ENCODE measurements around the gene ATXN10.
"Not testable (repeated sequence)": the region's sequence is repeated elsewhere in the genome, so short reads cannot be mapped to it uniquely, and the experiment has no call there.

Gene ATXN10, protein sequence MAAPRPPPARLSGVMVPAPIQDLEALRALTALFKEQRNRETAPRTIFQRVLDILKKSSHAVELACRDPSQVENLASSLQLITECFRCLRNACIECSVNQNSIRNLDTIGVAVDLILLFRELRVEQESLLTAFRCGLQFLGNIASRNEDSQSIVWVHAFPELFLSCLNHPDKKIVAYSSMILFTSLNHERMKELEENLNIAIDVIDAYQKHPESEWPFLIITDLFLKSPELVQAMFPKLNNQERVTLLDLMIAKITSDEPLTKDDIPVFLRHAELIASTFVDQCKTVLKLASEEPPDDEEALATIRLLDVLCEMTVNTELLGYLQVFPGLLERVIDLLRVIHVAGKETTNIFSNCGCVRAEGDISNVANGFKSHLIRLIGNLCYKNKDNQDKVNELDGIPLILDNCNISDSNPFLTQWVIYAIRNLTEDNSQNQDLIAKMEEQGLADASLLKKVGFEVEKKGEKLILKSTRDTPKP

DNA sequence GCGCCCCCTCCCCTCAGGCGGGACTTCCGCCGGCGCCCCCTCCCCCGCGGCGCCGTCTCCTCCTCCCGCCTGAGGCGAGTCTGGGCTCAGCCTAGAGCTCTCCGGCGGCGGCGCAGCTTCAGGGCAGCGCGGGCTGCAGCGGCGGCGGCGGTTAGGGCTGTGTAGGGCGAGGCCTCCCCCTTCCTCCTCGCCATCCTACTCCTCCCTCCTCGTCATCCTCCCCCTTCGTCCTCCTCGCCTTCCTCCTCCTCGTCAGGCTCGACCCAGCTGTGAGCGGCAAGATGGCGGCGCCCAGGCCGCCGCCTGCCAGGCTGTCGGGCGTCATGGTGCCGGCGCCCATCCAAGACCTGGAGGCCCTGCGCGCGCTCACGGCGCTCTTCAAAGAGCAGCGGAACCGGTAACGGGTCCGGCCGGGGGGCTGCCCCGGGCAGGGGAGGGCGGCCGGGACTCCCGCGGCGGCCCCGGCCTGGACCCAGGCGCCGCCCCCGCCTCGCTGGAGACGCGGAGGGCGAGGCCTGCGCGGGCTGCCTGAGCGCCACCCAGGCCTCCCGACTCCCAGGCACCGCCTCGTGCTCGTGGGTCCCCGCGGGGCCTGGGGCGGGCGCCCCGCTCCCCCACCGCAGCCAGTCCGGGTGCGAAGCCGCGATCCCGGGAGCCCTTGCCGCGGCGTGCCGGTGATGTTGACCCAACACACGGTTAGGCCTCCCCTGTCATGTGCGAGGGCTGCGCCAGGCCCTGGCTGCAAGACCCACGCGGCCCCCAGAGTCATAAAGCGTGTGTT lies at the start of gene ATXN10:
TSS of gene ATXN10 (plus strand) at position 52 of the 781 bp plus-strand sequence. CDS start at position 282, 230 bp downstream.
- DNase-seq = peak; percentile 74 to 80

DNA sequence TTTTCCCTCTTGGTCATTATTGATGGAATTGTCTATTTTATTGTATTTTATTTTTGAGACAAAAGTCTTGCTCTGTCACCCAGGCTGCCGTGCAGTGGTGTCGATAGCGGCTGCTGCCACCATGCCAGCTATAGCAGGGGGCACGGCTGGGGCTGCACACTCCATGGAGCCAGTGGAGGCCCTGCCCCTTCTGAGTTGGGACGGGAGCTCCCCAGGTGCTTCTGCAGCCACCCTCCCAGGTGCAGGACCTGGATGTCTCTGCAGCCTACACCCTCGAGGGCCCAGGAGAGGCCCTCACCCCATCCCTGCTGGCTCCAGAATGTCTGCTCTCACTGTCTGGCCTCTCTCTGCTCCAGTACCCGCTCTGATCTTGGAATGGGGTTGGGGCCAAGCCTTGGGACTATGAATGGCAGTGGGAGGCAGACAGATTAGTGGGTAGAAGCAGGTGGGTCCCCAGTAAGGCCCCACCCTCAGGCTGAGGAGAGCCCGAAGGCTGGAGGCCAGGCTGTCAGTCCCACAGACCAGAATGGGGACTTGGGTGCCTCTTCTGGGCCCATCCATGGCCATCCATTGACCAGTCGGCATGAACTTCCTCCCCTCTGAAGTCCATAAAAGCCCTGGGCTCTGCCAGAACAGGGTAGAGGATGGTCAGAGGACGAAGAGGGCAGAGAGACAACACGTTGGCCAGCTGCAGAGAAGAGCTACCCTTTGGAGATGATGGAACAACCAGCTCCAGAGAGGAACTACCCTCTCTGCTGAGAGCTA lies 49.6 kb upstream of the ATXN10 start:
- no peak for DNase-seq

DNA sequence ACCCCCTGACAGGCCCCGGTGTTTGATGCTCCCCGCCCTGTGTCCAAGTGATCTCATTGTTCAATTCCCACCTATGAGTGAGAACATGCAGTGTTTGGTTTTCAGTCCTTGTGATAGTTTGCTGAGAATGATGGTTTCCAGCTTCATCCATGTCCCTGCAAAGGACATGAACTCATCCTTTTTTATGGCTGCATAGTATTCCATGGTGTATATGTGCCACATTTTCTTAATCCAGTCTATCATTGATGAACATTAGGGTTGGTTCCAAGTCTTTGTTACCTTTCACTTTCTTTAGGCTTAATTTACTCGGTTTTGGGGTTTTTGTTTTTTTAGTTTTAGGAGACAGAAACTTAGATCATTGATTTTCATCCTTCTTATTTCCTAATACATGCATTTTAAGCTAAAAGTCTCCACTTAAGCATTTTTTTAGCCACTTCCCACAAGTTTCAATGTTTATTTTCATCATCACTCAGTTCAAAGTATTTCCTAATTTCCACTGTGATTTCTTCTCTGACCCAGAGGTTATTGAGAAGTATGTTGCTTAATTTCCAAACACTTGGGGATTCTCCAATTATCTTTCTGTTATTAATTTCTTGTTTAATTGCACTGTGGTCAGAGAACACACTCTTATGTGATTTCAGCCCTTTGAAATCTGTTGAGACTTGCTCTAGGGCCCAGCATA lies 48.0 kb upstream of the ATXN10 start:
- not testable (repeated sequence) for DNase-seq

DNA sequence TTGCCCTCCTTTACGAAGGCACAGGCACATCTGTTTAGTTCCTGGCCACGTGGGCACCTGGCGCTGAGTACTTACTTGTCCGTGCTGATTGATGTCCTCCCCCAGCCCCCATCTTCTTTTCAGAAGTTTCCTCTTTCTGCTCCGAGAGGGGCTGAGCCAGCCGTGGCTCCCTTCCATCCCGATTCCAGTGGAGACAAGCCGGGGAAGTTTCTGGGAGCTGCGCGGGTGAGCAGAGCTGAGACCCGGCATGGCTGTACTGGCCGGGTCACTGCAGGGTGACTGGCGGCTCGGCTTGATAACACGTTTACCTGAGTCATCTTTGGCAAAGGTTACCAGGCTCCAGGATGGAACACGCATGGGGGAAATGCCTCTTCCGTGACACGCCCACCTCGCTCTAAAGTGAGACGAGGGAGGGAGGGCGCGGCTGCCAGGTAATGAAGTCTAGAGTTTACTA lies 45.4 kb upstream of the ATXN10 start:
- no peak for DNase-seq

DNA sequence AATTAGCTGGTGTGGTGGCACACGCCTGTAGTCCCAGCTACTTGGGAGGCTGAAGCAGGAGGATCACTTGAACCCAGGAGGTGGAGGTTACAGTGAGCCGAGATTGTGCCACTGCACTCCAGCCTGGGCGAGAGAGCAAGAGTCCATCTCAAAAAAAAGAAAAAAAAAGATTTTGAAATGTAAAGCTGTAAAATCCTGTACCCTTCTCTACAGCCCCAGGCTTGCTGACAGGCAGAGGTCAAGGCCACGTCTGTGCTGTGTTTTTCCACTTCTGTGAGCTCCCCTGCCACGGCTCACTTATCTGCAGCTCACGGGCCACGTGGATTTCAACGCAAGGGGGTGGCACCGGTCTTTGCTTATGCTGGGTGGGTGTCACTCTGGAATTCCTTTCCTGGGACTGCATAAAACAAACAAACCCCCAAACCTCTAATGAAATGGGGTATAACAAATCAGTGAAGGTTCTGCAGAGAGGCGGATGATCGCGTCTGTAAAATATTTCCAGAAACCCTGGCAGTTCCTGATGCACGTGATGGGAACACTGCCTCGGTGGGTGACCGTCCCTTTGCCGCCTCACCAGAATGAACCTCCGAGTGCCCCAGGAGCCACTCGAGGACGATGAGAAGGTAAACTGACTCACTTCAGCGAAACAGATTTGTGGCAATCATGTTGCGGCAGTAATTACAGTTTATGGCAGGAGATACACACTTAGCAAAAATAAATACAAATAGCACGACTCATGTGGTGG lies 44.0 kb upstream of the ATXN10 start:
- no peak for DNase-seq

DNA sequence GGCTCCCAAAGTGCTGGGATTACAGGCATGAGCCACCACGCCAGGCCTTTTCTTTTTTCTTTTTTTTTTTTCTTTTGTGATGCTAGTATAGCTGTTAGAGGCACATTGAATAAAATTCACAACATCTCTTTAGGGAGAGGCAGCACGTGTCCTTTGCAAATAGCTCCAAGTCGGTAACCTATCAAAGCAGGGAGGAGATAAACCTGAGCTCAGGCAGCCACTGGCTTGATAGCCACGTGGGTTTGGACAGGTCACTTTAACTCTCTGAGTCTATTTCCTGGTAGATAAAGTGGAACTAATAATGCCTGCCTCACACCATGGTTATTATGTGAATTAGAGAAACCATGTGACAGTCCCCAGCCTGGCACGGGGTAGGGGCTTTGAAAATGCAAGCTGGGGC lies 43.1 kb upstream of the ATXN10 start:
- no peak for DNase-seq

DNA sequence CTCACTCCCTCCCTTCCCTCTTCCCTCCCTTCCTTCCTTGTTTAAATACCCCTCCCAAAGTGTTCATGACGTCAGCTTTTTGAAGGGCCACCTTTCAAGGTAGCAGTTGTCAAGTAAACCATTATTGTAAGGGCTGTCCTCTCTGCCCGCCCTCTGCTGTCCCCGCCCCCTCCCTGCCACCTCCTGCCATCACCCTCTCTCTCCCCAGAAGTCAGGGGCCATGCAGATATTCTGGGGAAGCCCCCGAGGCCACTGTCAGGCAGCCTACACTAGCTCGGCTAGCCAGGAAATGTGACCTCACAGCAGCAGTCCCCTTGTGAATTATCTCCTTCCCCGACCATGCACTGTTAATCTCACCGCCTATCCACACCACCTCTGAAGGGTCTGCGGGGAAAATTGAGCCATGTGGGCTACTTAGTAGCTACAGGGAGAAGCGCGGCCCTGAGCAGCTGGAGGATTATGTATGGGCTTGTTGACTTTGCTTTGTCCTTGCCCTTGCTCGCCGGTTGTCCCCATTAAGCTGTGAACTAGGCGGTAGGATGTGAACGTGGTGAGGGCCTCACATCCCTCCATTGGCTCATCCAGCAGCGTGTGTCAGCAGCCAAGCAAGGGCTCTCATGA lies 42.1 kb upstream of the ATXN10 start:
- no peak for DNase-seq

DNA sequence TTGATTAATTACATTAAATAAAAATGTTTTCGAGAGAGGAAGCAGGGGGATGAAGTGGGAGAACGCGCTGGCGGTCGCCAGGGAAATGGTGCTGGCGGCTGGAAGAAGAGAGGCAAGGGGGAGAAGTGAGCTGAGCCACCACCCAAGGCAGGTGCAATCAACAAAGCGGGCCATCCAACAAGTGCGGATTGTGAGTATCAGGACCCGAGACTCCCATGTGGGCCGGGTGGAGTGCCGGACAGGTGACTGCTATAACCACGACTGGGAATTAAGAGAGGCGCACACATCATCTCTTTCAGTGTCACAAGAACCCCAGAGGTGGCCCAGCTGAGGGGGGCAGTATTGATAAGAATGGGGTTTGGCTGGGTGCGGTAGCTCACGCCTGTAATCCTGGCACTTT lies 41.2 kb upstream of the ATXN10 start:
- no peak for DNase-seq

DNA sequence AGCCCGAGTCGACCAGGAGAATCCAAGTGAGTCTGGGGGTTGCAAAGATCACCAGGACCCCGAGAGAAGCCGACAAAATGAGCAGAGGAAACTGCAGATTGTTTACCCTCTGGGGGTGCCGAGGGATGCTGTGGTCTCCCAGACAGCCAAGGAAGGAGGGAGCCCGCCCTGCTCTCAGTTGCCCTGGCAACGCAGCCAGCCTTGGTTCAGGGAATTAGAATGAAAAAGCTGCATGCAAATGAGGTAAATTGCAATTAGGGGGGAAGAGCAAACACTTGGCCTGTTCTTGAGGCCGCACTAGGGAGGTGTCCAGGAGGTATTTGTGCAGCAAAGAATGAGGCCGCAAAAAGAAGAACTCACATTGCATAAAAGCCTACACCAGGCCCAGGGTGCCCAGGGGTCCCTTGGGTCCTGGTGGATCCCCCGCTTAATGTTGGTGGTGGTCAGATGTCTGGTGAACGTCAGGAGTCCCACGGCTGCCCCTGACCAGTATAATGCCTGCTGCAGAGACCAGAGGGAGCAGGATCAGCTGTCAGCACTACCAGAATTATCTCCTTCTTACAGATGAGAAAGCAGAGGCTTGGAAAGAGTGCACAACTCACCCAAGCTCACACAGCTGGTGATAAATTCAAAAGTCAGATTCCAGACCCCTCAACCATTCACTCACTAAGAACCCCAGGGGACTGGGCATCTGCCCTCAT lies 40.3 kb upstream of the ATXN10 start:
- no peak for DNase-seq

DNA sequence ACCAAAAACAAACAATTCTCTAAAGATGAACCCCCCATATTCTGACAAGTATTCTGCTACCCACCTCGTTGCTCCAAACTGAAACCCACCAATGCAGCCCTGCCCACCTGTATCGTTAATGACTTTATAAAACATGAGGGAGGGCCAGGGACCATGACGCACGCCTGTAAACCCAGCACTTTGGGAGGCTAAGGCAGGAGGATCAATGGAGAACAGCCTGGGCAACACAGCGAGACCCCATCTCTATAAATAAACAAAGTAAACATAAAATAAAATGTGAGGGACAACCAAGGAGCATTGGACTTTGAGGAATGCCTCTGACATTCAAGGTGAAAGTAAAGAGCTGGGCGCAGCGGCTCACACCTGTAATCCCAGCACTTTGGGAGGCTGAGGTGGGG lies 39.8 kb upstream of the ATXN10 start:
- DNase-seq = no peak

DNA sequence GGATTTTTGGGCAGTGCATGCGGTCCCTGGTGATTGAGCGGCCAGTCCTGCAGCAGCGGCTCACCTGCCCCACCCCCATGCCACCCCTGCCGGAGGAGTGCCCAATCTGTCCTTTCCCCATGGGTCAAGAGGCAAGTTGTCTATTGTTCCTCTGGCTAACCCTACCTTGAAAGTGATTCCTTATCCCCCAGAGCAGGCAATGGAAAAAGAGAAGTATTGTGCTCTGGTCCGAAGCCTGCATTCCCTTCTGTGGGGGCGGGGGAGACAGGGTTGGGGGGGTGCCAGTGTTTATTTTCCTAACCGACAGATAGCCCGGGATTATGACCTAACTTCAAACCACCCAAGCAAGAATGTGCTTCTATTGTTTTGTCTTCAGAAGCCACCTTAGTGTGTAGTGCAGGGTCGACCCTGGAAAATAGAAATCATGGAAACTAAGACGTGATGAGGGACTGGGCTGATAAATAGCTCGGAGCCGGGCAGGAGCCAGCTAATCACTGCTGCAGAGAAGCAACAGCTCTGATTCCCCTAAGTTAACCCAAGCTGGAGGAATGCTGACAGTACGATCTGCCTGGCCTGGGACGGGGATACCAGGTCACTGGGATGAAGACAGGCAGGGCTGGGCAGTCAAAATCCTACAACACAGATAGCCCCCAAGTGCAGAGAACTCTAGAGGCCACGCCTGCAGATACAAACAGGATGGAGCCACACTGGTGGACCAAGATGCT lies 38.7 kb upstream of the ATXN10 start:
- no peak for DNase-seq

DNA sequence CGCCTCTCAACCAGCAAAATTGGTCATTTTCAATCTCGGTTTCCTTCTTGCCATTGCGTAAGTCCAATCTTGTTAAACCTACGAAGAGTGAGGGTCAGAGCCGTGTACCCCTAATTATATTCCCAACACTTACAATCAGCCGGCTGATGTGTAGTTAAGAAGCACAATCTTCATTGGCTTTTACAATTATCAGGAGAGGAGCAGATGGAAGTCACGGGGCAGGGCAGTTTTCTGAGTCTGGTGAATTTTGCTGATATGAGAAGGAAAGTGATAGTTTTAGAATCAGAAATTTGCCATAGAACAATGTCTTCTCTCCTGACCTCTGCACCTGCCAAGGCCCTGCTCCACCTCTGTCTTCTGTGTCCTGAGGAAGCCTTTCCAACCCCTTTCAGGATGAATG lies 35.0 kb upstream of the ATXN10 start:
- DNase-seq = no peak

DNA sequence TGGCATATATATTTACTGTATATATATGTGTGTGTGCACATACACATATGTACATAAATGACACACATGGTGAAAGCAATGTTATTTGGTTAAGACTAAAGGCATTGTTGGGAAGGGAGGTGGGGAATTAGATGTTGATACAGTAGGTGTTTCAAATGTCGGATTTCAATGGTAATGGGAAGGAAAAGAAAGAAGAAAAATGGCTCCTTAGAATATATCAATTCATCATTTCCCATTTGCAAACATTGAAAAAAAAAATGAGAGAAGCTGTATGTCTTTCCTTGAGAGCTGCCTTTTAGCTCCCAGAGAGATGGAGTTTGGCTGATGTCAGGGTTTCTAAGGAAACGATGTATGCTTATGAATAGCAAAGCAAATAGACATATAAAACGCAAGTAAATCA lies 33.4 kb upstream of the ATXN10 start:
- DNase-seq = no peak

DNA sequence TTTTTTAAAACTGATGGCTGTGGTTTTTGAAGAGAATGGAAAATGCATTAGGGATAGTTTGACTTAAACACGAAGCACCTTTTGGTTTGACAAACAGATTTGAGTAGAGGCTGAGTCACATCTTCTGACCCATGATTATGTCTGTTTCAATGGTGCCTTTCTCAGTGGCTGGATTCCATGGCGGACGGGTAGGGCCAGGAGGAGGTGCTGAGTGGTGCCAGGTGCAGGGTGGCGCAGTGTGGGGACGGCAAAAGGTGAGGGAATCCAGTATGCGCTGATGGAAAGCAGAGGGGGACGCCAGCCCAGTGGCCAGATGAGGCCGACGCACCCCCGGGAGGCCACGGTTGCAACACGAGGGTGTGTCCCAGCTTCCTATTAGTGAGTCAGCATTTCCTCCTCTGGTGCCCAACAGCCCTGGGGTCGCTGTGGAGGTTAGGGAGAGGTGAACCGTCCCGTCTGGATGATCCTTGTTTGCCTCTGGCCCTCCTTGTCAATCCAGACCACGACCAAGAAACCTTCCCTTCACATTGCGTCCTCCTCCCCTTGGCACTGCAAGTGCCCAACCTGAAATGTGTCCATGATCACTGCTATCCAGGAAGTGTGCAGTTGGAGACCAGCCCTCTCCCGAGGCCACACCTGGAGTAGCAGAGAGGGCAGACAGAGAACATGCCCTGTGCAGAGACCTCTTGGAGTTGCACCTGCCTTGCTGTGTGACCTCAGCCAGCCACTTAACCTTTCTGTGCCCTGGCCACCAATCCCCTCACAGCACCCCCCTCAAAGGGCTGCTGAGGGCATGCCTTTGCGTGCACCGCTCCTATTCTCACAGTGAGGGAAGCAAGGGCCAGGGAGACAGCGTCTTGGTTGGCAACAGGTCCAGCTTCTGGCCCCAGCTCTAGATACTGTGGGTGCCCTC lies 32.5 kb upstream of the ATXN10 start:
- DNase-seq = no peak

DNA sequence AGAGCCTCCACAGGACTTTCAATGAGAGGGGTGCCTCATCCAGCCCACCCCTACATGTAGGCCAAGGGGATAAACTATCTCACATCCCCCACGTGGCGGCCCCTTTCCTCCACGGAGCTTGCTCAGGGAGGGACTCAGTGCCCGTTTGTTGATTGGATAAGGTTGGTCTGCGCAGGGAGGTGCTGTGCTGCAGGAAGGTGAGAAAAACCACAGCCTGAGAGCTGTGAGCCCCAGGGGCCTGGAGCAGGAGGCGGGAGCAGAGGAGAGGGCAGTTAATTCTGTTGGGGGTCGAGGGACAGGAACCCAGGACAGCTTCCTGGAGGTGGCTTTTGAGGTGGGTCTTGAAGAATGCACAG lies 31.9 kb upstream of the ATXN10 start:
- DNase-seq = no peak

DNA sequence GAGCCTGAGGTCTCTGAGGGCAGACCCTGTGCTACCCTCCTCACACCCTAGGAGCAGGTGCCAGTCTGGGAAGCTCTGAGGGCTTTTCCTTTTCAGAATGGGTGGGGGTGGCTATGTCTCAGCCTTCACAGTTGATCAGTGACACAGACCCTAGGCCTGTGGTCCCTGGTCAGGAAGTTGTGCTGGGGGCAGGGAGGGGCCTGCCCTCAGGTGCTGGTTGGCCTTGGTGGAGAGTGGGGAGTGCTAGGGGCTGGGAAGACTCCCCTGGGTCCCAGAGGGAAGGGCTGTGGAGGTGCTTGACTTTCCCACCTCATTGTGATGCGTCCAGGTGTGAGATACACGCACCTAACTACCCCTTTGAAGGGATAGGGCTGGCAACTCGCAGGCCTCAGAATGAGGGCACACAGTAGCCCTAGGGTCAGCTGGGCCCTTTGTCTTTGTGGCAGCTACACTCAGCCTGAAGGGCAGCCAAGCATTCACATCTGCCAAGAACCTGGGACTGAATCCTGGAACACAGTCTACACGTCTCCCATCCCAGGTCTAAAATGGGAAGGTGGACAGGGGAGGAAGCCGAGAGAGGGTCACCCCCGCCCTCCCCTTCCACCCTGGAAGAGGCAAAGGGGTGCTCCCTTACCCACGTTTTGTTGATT lies 31.2 kb upstream of the ATXN10 start:
- no peak for DNase-seq

DNA sequence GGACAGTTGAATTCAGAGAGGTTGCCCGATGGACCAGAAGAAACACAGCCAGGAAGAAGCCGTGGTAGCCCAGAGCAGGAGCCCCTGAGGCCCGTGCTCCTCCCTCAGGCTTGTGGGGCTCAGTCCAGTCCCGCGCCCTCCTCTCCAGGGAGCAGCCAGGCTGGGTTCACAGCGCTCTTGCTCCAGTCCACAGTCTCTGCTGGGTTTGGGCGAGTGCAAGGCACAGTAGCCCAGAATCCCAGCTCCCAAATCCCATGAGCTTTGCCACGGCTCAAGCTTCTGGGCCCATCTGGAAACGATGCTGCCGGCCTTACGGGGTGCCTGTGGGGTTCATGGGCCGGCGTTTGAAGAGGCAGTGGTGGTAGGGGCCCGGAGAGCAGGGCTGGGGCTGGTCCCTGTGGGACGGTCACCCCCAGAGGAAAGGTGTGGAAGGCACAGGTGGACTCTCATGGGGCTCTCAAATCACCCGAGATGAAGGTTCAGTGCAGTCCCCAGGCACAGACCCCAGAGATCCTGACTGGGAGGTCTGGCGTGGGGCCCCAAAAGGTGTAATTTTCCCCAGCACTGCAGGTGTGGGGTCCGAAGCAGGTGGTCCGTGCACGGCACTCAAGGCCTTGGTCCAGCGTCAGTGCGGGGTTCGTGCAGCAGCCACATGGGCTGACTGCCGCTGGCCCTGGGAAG lies 30.6 kb upstream of the ATXN10 start:
- no peak for DNase-seq

DNA sequence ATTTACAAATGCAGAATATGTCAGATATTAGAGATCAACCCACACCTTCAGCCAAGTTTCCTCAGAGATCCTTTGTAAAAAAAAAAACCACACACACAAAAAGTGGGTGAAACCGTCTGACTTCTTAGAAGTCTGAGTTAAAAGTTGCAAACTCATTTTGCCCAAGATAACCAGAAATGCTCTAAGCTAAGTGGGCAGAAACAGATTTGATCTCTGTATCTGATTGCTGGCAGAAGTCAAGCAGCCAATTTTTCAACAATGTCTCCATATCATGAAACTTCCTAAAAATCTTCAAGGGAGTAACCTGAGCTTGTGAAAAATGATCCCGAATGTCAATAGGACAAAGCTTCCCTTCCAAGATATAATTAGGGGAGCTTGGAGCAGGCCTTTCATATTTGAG lies 28.6 kb upstream of the ATXN10 start:
- DNase-seq = no peak

Data from activated CD4-positive, alpha-beta T cell treated with anti-CD3 and anti-CD28 coated beads, Interleukin-2, amount 50 U/mL, for 48 hours (primary cell).